GM19240 (cell line): Measurements from ENCODE around the gene EPHB4.
"Not testable (repeated sequence)": the region's sequence is repeated elsewhere in the genome, so short reads cannot be mapped to it uniquely, and the experiment has no call there.

ENCODE experiments used
- DNase-seq: peaks from one replicate; pipeline ENCODE4 v3.0.0; 2011; ENCODE audit warnings: low spot score; ENCODE audit not compliant: insufficient read length

Gene EPHB4

GRCh38 chr7:100791881-100792666, 35.2 kb downstream of the EPHB4 start:
- no peak for DNase-seq

- DNase-seq = no peak
These were observed 38.3 kb downstream of the EPHB4 start for GRCh38 chr7:100789055-100789454.

- DNase-seq = no peak
These were observed 41.0 kb downstream of the EPHB4 start for GRCh38 chr7:100786323-100786722.

- DNase-seq = no peak
These were observed 41.4 kb downstream of the EPHB4 start for GRCh38 chr7:100785878-100786277.

- DNase-seq = no peak
These were observed 43.5 kb downstream of the EPHB4 start for GRCh38 chr7:100783804-100784203.

GRCh38 chr7:100781255-100781654, 46.1 kb downstream of the EPHB4 start:
- DNase-seq = no peak

- no peak for DNase-seq
These were observed 48.0 kb downstream of the EPHB4 start for GRCh38 chr7:100779359-100779758.

- DNase-seq = no peak
These were observed 49.2 kb downstream of the EPHB4 start for GRCh38 chr7:100778061-100778621.

GRCh38 chr7:100773491-100773890, 53.8 kb downstream of the EPHB4 start:
- DNase-seq = no peak

- DNase-seq = no peak
These were observed 58.5 kb downstream of the EPHB4 start for GRCh38 chr7:100768784-100769183.

GRCh38 chr7:100765250-100765649, 62.1 kb downstream of the EPHB4 start:
- DNase-seq = no peak

GRCh38 chr7:100764841-100765240, 62.5 kb downstream of the EPHB4 start:
- DNase-seq = no peak

- no peak for DNase-seq
These were observed 63.7 kb downstream of the EPHB4 start for GRCh38 chr7:100763556-100764140.

GRCh38 chr7:100762841-100763240, 64.5 kb downstream of the EPHB4 start:
- DNase-seq = not testable (repeated sequence)

- DNase-seq = no peak
These were observed 67.8 kb downstream of the EPHB4 start for GRCh38 chr7:100759357-100760171.

GRCh38 chr7:100753750-100754149, 73.6 kb downstream of the EPHB4 start:
- no peak for DNase-seq

GRCh38 chr7:100752994-100753393, 74.3 kb downstream of the EPHB4 start:
- DNase-seq = no peak
